ENCODE results near the gene CHL1. TPM values are rescaled to one million over a fixed set of nuclear protein-coding genes. Genes with fewer than 3 reads are reported as not detected.

Gene CHL1
- total RNA-seq, 4 donors from 2014 or later, result 2.6 to 64.8 (median 17.7) TPM

GRCh38 chr3:341998-342397 lies 145.4 kb downstream of the CHL1 start:
- DNase-seq, result no peak
- Histone ChIP-seq H3K9me3 (no peaks in the 10 kb centered on the region), H3K36me3 (no peaks in the 10 kb centered on the region), H3K4me3 (no peak overlapping the region), H3K27me3 (no peaks in the 10 kb centered on the region), H3K4me1 (no peaks in the 10 kb centered on the region), H3K27ac (no peak overlapping the region)
- no peak for TF ChIP-seq CTCF (IDR thresholded peaks at IDR 0.05)
- TF ChIP-seq POLR2A (IDR thresholded peaks at IDR 0.05), result no peak
- intact Hi-C loops (cut with DNase I; ENCODE audit: low total_unique reads), result no loop called here

- no peaks in the 10 kb centered on the region for H3K36me3 ChIP-seq
- no peaks in the 10 kb centered on the region for H3K4me1 ChIP-seq
- no peaks in the 10 kb centered on the region for H3K9me3 ChIP-seq
- TF ChIP-seq POLR2A (IDR thresholded peaks at IDR 0.05) (no peak), CTCF (IDR thresholded peaks at IDR 0.05) (no peak)
- H3K4me3 ChIP-seq, result no peak overlapping the region
- no peak overlapping the region for H3K27ac ChIP-seq
- no peak for DNase-seq
- no peaks in the 10 kb centered on the region for H3K27me3 ChIP-seq
- intact Hi-C loops (cut with DNase I; ENCODE audit: low total_unique reads), result no loop called here
Measured at GRCh38 chr3:346186-346585, 149.6 kb downstream of the CHL1 start.

DNA sequence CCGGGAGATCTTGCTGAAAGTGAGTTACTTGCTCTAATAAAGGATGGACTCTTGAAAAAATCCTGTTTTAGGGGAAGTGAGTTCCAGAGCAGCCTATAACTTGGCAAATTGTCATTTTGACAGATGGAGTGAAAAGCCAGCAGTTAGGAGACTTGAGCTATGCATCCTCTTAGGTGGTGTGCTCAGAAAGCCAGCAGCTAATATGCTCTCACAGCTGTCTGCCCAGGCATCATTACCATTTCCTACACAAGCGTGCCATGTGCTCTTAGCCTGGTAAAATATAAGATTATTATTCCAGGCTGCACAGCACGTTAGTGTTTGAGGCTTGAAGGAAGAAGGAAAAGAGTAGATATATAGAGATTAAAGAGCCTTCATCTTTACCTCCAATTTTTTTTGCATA lies 151.0 kb downstream of the CHL1 start:
- Histone ChIP-seq H3K4me3 (no peak overlapping the region), H3K9me3 (no peaks in the 10 kb centered on the region), H3K27me3 (no peaks in the 10 kb centered on the region), H3K4me1 (no peaks in the 10 kb centered on the region), H3K36me3 (no peaks in the 10 kb centered on the region), H3K27ac (no peak overlapping the region)
- TF ChIP-seq CTCF (IDR thresholded peaks at IDR 0.05) (no peak), POLR2A (IDR thresholded peaks at IDR 0.05) (no peak)
- intact Hi-C loops (cut with DNase I; ENCODE audit: low total_unique reads), result no loop called here
- DNase-seq, result no peak

DNA sequence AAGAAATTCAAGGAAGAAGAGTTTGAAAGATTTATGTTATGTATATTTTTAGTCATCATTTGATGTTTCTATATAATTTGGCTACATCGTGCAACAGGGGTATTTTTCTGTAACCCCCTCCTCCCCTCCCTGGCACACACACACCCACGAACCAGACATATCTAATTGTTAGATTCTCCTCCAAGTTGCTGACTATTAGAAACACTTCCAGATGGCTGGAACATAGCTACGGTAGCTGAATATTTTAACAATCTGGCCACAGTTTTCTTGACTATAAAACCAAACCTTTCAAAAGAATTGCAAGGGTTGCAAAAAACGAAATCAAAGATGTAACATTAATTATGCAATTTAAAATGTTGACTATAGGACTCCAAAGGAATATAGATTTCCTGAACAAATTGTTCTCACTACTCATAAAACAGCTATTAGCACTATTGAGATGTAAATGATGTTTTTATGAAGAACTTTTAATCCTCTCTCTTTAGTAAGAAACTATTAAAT lies 154.4 kb downstream of the CHL1 start:
- TF ChIP-seq CTCF (IDR thresholded peaks at IDR 0.05) (no peak), POLR2A (IDR thresholded peaks at IDR 0.05) (no peak)
- no peaks in the 10 kb centered on the region for H3K4me1 ChIP-seq
- H3K4me3 ChIP-seq, result no peak overlapping the region
- no peaks in the 10 kb centered on the region for H3K9me3 ChIP-seq
- DNase-seq, result no peak
- no peaks in the 10 kb centered on the region for H3K27me3 ChIP-seq
- intact Hi-C loops (cut with DNase I; ENCODE audit: low total_unique reads), result no loop called here
- no peaks in the 10 kb centered on the region for H3K36me3 ChIP-seq
- no peak overlapping the region for H3K27ac ChIP-seq

GRCh38 chr3:352599-352998 lies 156.0 kb downstream of the CHL1 start:
- no peaks in the 10 kb centered on the region for H3K36me3 ChIP-seq
- no peak for DNase-seq
- no peak overlapping the region for H3K4me3 ChIP-seq
- H3K9me3 ChIP-seq, result no peaks in the 10 kb centered on the region
- no peaks in the 10 kb centered on the region for H3K27me3 ChIP-seq
- TF ChIP-seq CTCF (IDR thresholded peaks at IDR 0.05) (no peak), POLR2A (IDR thresholded peaks at IDR 0.05) (no peak)
- intact Hi-C loops (cut with DNase I; ENCODE audit: low total_unique reads), result no loop called here
- H3K4me1 ChIP-seq, result no peaks in the 10 kb centered on the region
- H3K27ac ChIP-seq, result no peak overlapping the region

All from uterus (tissue), 4 donors.